ENCODE data around the gene SNAPC4. TPM values are rescaled to one million over a fixed set of nuclear protein-coding genes. Genes with fewer than 3 reads are reported as not detected.

SNAPC4 gene
- total and polyA plus RNA-seq, 9 of the 15 experiments (the other 6 are each of a cell fraction or from before 2014, with no cell fraction given): 0.21 to 21.8 (median 8.8) TPM

DNA sequence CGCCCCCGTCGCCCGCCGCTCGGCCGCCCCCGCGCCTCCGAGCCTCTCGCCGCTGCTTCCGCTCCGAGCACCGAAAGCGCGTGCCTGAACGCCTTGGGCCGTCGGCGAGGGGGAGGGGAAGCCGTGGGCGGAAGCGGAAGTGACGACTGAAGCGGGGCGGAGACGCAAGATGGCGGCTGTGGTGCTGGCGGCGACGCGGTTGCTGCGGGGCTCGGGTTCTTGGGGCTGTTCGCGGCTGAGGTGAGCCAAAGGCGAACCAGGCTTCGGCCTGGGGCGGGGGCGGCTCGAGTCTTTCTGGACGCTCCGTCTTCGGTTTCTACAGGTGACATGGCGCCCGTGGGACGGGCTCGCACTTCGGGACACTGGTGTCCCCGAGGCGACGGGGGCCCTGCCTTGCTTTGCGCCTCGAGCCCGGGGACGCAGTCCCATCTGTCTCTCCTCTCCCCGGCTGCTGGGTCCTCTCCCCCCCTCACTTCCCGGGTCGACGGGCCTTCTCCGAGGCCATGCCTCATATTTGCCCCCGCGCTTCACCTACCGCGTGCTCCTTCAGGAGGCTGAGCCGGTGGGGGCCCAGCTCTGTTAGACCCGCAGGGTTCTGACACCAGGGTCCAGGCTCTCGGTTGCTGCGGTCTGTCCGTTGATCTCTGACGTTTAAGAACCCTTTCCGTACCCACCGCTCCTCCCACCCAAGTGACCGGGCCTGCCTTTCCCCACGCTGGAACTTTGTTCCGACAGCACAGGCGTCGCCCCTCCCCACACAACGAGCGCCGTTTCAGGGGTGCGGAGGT, 10.7 kb upstream of the SNAPC4 start, which contains the start of the genes ENTR1 and PMPCA (continued):
- TF ChIP-seq PHF20 (IDR thresholded peaks at IDR 0.05; ENCODE audit: partially characterized antibody) (peak; percentile 82), NFIX (CRISPR knock-in tag; IDR thresholded peaks at IDR 0.05; ENCODE audit: low read depth) (no peak), CREBBP (IDR thresholded peaks at IDR 0.05; ENCODE audit: low read depth, low read length) (no peak), U2AF1 (optimal IDR thresholded peaks at IDR 0.05; ENCODE audit: low read depth, low read length) (peak; percentile 82), E2F5 (CRISPR knock-in tag; IDR thresholded peaks at IDR 0.05) (peak; percentile 48; the same call in 1 of the 2 replicates), SOX6 (IDR thresholded peaks at IDR 0.05) (no peak), XRCC5 (IDR thresholded peaks at IDR 0.05; ENCODE audit: low read depth, low read length) (no peak), NFYB (IDR thresholded peaks at IDR 0.05; ENCODE audit: extremely low read depth, insufficient read length) (no peak), MCM5 (IDR thresholded peaks at IDR 0.05; ENCODE audit: low read depth) (no peak), TAL1 (IDR thresholded peaks at IDR 0.05) (no peak), ZNF146 (CRISPR knock-in tag; IDR thresholded peaks at IDR 0.05; ENCODE audit: unreplicated experiment) (no peak), PCBP2 (IDR thresholded peaks at IDR 0.05; ENCODE audit: low read depth, low read length, poor library complexity, severe bottlenecking) (no peak), NFXL1 (CRISPR knock-in tag; IDR thresholded peaks at IDR 0.05) (no peak), DACH1 (IDR thresholded peaks at IDR 0.05; ENCODE audit: partially characterized antibody) (no peak), MAFF (IDR thresholded peaks at IDR 0.05; ENCODE audit: low read length) (no peak)
- TF ChIP-seq, protein P1, sequence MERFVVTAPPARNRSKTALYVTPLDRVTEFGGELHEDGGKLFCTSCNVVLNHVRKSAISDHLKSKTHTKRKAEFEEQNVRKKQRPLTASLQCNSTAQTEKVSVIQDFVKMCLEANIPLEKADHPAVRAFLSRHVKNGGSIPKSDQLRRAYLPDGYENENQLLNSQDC (CRISPR knock-in tag; IDR thresholded peaks at IDR 0.05): 0 out of 2 replicates have a peak, but pooled peaks have one; percentile 4
- TF ChIP-seq, protein P2, sequence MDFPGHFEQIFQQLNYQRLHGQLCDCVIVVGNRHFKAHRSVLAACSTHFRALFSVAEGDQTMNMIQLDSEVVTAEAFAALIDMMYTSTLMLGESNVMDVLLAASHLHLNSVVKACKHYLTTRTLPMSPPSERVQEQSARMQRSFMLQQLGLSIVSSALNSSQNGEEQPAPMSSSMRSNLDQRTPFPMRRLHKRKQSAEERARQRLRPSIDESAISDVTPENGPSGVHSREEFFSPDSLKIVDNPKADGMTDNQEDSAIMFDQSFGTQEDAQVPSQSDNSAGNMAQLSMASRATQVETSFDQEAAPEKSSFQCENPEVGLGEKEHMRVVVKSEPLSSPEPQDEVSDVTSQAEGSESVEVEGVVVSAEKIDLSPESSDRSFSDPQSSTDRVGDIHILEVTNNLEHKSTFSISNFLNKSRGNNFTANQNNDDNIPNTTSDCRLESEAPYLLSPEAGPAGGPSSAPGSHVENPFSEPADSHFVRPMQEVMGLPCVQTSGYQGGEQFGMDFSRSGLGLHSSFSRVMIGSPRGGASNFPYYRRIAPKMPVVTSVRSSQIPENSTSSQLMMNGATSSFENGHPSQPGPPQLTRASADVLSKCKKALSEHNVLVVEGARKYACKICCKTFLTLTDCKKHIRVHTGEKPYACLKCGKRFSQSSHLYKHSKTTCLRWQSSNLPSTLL (IDR thresholded peaks at IDR 0.05): no peak
- TF ChIP-seq, protein P3, sequence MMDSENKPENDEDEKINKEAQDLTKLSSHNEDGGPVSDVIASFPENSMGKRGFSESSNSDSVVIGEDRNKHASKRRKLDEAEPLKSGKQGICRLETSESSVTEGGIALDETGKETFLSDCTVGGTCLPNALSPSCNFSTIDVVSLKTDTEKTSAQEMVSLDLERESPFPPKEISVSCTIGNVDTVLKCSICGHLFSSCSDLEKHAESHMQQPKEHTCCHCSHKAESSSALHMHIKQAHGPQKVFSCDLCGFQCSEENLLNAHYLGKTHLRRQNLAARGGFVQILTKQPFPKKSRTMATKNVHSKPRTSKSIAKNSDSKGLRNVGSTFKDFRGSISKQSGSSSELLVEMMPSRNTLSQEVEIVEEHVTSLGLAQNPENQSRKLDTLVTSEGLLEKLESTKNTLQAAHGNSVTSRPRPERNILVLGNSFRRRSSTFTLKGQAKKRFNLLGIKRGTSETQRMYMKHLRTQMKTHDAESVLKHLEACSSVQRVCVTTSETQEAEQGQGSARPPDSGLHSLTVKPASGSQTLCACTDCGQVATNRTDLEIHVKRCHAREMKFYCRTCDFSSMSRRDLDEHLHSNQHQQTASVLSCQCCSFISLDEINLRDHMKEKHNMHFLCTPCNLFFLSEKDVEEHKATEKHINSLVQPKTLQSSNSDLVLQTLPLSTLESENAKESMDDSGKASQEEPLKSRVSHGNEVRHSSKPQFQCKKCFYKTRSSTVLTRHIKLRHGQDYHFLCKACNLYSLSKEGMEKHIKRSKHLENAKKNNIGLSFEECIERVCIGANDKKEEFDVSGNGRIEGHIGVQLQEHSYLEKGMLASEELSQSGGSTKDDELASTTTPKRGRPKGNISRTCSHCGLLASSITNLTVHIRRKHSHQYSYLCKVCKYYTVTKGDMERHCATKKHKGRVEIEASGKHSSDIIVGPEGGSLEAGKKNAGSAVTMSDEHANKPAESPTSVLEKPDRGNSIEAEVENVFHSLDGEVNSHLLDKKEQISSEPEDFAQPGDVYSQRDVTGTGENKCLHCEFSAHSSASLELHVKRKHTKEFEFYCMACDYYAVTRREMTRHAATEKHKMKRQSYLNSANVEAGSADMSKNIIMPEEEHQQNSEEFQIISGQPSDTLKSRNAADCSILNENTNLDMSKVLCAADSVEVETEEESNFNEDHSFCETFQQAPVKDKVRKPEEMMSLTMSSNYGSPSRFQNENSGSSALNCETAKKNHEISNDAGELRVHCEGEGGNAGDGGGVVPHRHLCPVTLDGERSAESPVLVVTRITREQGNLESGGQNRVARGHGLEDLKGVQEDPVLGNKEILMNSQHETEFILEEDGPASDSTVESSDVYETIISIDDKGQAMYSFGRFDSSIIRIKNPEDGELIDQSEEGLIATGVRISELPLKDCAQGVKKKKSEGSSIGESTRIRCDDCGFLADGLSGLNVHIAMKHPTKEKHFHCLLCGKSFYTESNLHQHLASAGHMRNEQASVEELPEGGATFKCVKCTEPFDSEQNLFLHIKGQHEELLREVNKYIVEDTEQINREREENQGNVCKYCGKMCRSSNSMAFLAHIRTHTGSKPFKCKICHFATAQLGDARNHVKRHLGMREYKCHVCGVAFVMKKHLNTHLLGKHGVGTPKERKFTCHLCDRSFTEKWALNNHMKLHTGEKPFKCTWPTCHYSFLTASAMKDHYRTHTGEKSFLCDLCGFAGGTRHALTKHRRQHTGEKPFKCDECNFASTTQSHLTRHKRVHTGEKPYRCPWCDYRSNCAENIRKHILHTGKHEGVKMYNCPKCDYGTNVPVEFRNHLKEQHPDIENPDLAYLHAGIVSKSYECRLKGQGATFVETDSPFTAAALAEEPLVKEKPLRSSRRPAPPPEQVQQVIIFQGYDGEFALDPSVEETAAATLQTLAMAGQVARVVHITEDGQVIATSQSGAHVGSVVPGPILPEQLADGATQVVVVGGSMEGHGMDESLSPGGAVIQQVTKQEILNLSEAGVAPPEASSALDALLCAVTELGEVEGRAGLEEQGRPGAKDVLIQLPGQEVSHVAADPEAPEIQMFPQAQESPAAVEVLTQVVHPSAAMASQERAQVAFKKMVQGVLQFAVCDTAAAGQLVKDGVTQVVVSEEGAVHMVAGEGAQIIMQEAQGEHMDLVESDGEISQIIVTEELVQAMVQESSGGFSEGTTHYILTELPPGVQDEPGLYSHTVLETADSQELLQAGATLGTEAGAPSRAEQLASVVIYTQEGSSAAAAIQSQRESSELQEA (IDR thresholded peaks at IDR 0.05; ENCODE audit: low read depth): no peak
